GM10847 (cell line): ENCODE results near the gene RASGRF2.

Experiments
- POLR2A ChIP-seq: IDR thresholded peaks from 2 replicates; pipeline ENCODE4 v1.6.1; 2011; ENCODE audit not compliant: insufficient read length; ENCODE audit errors: extremely low read depth

Gene RASGRF2

DNA sequence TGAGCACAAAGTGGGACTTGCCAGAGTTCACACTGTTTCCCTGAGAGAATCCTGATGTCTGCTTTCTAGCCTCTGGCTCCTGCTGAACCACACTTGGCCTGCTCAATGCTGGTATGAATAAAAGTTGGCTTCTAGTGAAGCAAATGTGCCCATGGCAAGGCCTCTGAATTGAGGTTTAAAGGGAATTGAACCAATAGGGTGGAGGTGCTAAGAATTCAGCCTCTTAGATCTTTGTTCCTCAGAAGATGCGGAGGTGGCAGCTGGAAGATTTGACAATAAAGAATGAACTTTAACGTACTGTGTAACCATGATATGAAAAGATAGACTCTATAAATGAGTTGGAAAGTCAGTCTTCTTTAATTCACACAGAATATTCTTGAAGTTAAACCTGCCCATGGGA lies 57.2 kb downstream of the RASGRF2 start:
- no peak for TF ChIP-seq POLR2A

DNA sequence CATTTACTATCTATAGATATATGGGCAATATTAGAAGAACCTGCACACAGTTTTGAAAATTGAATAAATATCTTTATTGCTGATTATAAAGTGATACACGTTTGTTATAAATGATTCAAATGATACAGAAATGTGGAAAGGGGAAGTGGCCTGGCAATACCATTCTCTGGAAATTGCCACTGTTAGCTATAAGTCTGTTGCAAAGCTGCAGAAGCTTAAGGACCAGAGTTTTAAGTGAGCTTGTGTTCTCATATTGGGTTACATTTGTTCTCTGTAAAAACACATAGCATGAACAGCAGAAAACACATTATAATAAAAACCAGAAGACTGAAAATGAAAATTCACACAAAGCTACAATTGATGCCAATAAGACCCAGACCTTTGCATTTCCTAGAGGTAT lies 59.6 kb downstream of the RASGRF2 start:
- no peak for TF ChIP-seq POLR2A

GRCh38 chr5:81020478-81021167 lies 60.5 kb downstream of the RASGRF2 start:
- TF ChIP-seq POLR2A, result no peak

- TF ChIP-seq POLR2A, result no peak
Measured at GRCh38 chr5:81021486-81021885, 61.3 kb downstream of the RASGRF2 start.

DNA sequence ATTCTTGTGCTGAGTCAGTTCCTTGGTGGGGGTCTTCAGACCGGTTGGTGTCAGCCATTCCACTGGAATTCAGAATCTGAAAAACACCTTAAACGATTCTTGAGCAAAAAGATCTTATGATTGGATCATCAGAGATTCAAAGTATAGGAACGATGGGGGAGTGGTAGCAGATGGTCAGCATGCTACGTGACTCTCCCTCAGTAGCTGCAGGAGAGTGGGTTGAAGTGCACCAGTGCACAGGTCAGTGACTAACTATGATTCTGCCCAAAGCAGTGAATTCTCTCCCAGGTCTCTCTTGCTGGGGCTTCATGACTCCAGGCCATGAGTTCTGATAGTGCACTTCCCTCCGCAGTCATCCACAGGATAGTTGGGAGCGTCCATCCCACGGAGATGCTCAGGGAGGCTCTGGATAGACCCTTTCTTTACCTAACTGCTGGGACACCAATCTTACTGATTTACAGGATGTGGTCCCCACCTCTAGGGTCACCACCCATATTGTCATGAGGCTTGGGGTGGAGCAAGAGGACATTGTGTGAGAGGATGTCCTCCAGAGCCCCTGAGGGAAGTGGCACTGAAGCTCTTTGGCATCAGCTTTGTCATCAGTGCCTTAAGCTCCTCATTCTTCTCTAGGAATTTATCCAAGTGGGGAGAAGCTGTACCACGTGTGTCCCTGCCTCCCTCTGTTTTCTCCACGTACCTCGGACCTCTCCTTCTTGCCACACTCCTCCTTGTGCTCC lies 62.0 kb downstream of the RASGRF2 start:
- no peak for TF ChIP-seq POLR2A

DNA sequence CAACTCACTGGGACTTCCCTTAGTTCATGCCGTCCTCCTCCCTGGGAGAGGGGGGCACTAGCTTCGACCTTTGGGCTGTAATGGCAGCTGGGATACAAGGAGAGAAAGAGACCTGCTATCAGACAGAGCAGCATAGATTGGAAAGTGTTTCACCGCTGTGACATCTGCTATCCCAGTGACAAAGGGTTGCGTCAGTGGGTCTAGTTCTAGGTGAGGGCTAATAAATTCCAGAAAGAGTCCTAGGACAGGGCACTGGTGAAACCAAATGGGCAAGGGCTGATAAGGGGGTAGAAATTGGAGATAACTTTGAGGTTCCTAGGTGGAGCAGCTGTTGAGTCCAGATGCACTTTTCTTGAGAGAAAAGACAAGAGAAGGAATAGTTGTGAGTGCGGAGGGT lies 62.5 kb downstream of the RASGRF2 start:
- no peak for TF ChIP-seq POLR2A

DNA sequence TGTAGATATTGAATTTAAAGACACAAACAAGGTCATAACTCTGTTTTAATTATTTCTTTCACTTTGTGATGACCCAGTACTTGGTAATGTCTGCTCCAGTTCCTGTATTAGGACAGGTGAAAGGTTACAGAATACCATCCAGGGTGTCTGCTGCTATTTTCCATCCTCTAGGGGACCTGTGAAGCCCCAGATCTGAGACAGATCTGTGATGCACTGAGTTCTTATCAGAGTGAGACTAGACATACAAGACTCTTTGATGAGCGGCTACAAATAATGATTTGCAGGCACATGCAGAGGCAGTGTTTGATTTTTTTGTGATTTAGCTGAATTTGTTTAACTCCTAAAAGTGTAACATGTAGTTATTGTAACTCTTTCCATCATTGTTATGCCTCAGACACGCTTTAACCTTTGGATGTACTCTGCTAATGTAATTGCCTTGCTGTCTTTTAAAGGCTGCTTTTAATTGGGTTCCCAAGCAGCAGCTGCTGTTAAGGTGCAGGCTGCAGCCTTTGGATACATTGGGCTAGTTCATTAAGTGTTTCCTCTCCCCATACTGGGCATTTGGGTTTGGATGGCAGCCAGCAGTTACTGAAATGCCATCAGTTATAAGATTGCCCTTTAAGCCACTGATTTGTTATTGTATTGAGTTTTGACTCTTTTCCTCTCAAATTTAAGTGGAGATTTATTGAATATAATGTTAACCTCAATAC lies 63.3 kb downstream of the RASGRF2 start:
- TF ChIP-seq POLR2A, result no peak

- no peak for TF ChIP-seq POLR2A
Measured at GRCh38 chr5:81027481-81028058, 67.4 kb downstream of the RASGRF2 start.

GRCh38 chr5:81035522-81035921 lies 75.4 kb downstream of the RASGRF2 start:
- TF ChIP-seq POLR2A, result no peak

DNA sequence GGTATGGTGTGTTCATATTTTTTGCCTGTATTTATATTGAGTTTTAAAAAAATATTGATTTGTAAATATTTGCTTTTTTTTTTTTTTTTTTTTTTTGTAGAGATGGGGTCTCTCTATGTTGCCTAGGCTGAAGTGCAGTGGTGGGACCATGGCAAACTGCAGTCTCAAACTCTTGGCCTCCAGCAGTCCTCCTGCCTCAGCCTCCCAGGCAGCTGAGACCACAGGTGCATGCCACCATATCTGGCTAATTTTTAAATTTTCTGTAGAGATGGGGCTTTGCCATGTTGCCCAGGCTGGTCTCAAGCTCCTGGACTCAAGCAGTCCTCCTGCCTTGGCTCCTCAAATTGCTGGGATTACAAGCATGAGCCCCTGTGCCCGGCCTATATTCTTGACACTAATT lies 78.3 kb downstream of the RASGRF2 start:
- TF ChIP-seq POLR2A, result no peak

GRCh38 chr5:81044868-81045267 lies 84.7 kb downstream of the RASGRF2 start:
- no peak for TF ChIP-seq POLR2A

- no peak for TF ChIP-seq POLR2A
Measured at GRCh38 chr5:81045389-81045807, 85.2 kb downstream of the RASGRF2 start.

- TF ChIP-seq POLR2A, result no peak
Measured at GRCh38 chr5:81046041-81046440, 85.9 kb downstream of the RASGRF2 start.

DNA sequence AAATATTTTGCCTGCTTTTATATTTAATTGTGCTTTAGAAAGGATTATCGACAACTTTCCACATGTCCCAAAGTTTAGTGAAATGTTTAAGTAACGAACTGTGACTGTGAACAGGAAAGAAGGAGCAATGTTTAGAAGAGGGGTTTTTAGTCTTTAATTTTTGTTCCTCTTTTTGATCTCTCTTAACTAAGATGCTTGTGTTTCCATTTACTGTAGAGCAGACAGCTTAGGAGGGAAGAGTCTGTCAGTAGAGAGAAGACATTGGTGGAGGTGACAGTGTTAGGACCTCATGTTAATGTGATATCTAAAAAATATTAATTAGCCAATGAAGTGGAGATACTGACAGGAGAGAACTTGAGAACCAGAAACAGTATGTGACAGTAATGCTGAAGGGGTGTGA lies 92.2 kb downstream of the RASGRF2 start:
- no peak for TF ChIP-seq POLR2A

GRCh38 chr5:81058121-81058520 lies 98.0 kb downstream of the RASGRF2 start:
- no peak for TF ChIP-seq POLR2A

GRCh38 chr5:81065492-81065891 lies 105.3 kb downstream of the RASGRF2 start:
- TF ChIP-seq POLR2A, result no peak
